Esophagus squamous epithelium (tissue), 4 donors: ENCODE measurements around the gene ITPA.
"Not testable (repeated sequence)": the region's sequence is repeated elsewhere in the genome, so short reads cannot be mapped to it uniquely, and the experiment has no call there.

ENCODE experiments used
- POLR2A ChIP-seq, 4 donors: fragments of 450-650 bp; IDR thresholded peaks; one replicate each; pipeline ENCODE4 v1.6.1; 2017; ENCODE audit warnings: antibody characterized with exemption in 4 of 4, mild to moderate bottlenecking in 4 of 4, moderate library complexity in 3 of 4
- TF ChIP-seq, protein P1 (sequence below), 6 experiments: fragments of 450-650 bp in 4 of 6; fragments of 200-600 bp in 2 of 6; sonication (generic) in 2 of 6; IDR thresholded peaks; one replicate each; pipeline ENCODE4 v1.5.1; 2016 to 2019; ENCODE audit warnings: antibody characterized with exemption in 6 of 6, mild to moderate bottlenecking in 4 of 6, moderate library complexity in 4 of 6

DNA sequence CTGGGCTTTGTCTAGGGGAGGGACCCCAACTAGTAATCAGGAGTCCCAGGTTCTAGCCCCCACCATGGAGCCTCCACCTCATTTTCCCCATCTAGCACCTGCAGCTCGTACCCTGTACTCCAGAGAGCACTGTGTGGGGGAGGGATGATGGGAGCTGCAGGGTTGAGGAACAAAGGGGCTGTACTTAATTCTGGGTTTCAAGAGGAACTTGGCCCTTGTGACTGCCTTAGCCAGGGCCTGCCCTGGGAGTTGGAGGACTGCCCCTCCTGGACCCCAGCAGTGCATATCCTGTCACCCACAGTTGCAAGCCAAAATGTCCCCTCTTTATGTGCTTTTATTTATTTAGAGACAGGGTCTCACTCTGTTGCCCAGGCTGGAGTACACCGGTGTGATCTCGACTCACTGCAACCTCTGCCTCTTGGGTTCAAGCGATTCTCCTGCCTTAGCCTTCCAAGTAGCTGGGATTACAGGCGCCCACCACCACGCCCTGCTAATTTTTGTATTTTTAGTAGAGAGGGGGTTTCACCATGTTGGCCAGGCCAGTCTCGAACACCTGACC, 6.1 kb downstream of the ITPA start:
- TF ChIP-seq, protein P1, sequence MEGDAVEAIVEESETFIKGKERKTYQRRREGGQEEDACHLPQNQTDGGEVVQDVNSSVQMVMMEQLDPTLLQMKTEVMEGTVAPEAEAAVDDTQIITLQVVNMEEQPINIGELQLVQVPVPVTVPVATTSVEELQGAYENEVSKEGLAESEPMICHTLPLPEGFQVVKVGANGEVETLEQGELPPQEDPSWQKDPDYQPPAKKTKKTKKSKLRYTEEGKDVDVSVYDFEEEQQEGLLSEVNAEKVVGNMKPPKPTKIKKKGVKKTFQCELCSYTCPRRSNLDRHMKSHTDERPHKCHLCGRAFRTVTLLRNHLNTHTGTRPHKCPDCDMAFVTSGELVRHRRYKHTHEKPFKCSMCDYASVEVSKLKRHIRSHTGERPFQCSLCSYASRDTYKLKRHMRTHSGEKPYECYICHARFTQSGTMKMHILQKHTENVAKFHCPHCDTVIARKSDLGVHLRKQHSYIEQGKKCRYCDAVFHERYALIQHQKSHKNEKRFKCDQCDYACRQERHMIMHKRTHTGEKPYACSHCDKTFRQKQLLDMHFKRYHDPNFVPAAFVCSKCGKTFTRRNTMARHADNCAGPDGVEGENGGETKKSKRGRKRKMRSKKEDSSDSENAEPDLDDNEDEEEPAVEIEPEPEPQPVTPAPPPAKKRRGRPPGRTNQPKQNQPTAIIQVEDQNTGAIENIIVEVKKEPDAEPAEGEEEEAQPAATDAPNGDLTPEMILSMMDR (IDR thresholded peaks at IDR 0.05) = not testable (repeated sequence)
- not testable (repeated sequence) for TF ChIP-seq POLR2A (IDR thresholded peaks at IDR 0.05)
